ENCODE results near the gene VENTX.

The VENTX gene

GRCh38 chr10:133202778-133203651 is 34.6 kb upstream of the VENTX start:
- no peak for DNase-seq

GRCh38 chr10:133203652-133204195 is 33.9 kb upstream of the VENTX start:
- DNase-seq, result no peak

GRCh38 chr10:133204226-133205015 is 33.2 kb upstream of the VENTX start:
- DNase-seq, result no peak

- DNase-seq, result no peak
These were observed 32.5 kb upstream of the VENTX start for GRCh38 chr10:133205146-133205545.

GRCh38 chr10:133206356-133207040 is 31.2 kb upstream of the VENTX start:
- DNase-seq, result no peak

- no peak for DNase-seq
These were observed 30.5 kb upstream of the VENTX start for GRCh38 chr10:133207041-133207600.

- DNase-seq, result no peak
These were observed 30.0 kb upstream of the VENTX start for GRCh38 chr10:133207627-133208026.

- no peak for DNase-seq
These were observed 29.2 kb upstream of the VENTX start for GRCh38 chr10:133208466-133208865.

- no peak for DNase-seq
These were observed 28.5 kb upstream of the VENTX start for GRCh38 chr10:133209117-133209516.

- no peak for DNase-seq
These were observed 28.0 kb upstream of the VENTX start for GRCh38 chr10:133209641-133210040.

GRCh38 chr10:133210398-133211140 is 27.1 kb upstream of the VENTX start:
- no peak for DNase-seq

GRCh38 chr10:133211141-133211830 is 26.4 kb upstream of the VENTX start:
- DNase-seq, result no peak

- DNase-seq, result no peak
These were observed 25.4 kb upstream of the VENTX start for GRCh38 chr10:133211959-133212852.

GRCh38 chr10:133212853-133213494 is 24.7 kb upstream of the VENTX start:
- DNase-seq, result no peak

GRCh38 chr10:133213641-133214467 is 23.8 kb upstream of the VENTX start:
- no peak for DNase-seq

GRCh38 chr10:133214468-133215410 is 22.9 kb upstream of the VENTX start:
- DNase-seq, result no peak

- DNase-seq, result no peak
These were observed 22.1 kb upstream of the VENTX start for GRCh38 chr10:133215586-133215985.

- no peak for DNase-seq
These were observed 20.9 kb upstream of the VENTX start for GRCh38 chr10:133216776-133217175.

All from EL (cell line).